ENCODE results near the gene LIN7C. TPM values are rescaled to one million over a fixed set of nuclear protein-coding genes. Genes with fewer than 3 reads are reported as not detected.

LIN7C gene
- total and polyA plus RNA-seq, 4 donors: 5.5 to 55.9 (median 16.7) TPM

GRCh38 chr11:27470166-27470565 is 36.4 kb downstream of the LIN7C start:
- no peaks in the 10 kb centered on the region for H3K9me3 ChIP-seq (ENCODE audit: control insufficient read depth in 4 of 4, insufficient read depth in 3 of 4, low read length in 3 of 4)
- H3K4me3 ChIP-seq: no peak overlapping the region
- no peak overlapping the region for H3K9ac ChIP-seq (ENCODE audit: insufficient read depth in 1 of 2, low read length in 2 of 2)
- no peaks in the 10 kb centered on the region for H3K36me3 ChIP-seq (ENCODE audit: control insufficient read depth in 4 of 4, insufficient read depth in 4 of 4, low read length in 4 of 4)
- no peak for DNase-seq
- no peak for ATAC-seq (ENCODE audit: insufficient read depth, low FRiP score)
- no peak for TF ChIP-seq CTCF (IDR thresholded peaks at IDR 0.05; ENCODE audit: control extremely low read depth, extremely low read depth)
- peaks cover 0 to 50% (median 3%) of the 10 kb centered on the region in 3 donors for H3K27me3 ChIP-seq (ENCODE audit: control insufficient read depth in 3 of 3, insufficient read depth in 3 of 3, low read length in 2 of 3)
- H3K4me1 ChIP-seq (ENCODE audit: control insufficient read depth in 5 of 5, insufficient read depth in 5 of 5, low read length in 5 of 5): peaks cover 0 to 22% (median 6%) of the 10 kb centered on the region in 5 donors
- WGBS, 2 donors: 71 to 79% methylated on average over 3 of the region's 3 CpGs
- H3K27ac ChIP-seq (ENCODE audit: low read depth in 1 of 2, low read length in 1 of 2): no peak overlapping the region

GRCh38 chr11:27468995-27469695 is 37.4 kb downstream of the LIN7C start:
- no peak for TF ChIP-seq CTCF (IDR thresholded peaks at IDR 0.05; ENCODE audit: control extremely low read depth, extremely low read depth)
- peaks cover 0 to 51% (median 3%) of the 10 kb centered on the region in 3 donors for H3K27me3 ChIP-seq (ENCODE audit: control insufficient read depth in 3 of 3, insufficient read depth in 3 of 3, low read length in 2 of 3)
- H3K4me3 ChIP-seq: no peak overlapping the region
- peaks cover 0 to 32% (median 10%) of the 10 kb centered on the region in 5 donors for H3K4me1 ChIP-seq (ENCODE audit: control insufficient read depth in 5 of 5, insufficient read depth in 5 of 5, low read length in 5 of 5)
- no peaks in the 10 kb centered on the region for H3K9me3 ChIP-seq (ENCODE audit: control insufficient read depth in 4 of 4, insufficient read depth in 3 of 4, low read length in 3 of 4)
- ATAC-seq (ENCODE audit: insufficient read depth, low FRiP score) (no peak), DNase-seq (no peak)
- 80 to 92% methylated on average over 8 of the region's 8 CpGs for WGBS, 2 donors
- H3K9ac ChIP-seq (ENCODE audit: insufficient read depth in 1 of 2, low read length in 2 of 2): no peak overlapping the region
- H3K27ac ChIP-seq (ENCODE audit: low read depth in 1 of 2, low read length in 1 of 2): peak overlapping the region; percentile 9 to 17
- H3K36me3 ChIP-seq (ENCODE audit: control insufficient read depth in 4 of 4, insufficient read depth in 4 of 4, low read length in 4 of 4): no peaks in the 10 kb centered on the region

GRCh38 chr11:27468209-27468994 is 38.2 kb downstream of the LIN7C start:
- 72 to 76% methylated on average over 5 of the region's 5 CpGs for WGBS, 2 donors
- no peaks in the 10 kb centered on the region for H3K36me3 ChIP-seq (ENCODE audit: control insufficient read depth in 4 of 4, insufficient read depth in 4 of 4, low read length in 4 of 4)
- DNase-seq: no peak
- peaks cover 0 to 33% (median 10%) of the 10 kb centered on the region in 5 donors for H3K4me1 ChIP-seq (ENCODE audit: control insufficient read depth in 5 of 5, insufficient read depth in 5 of 5, low read length in 5 of 5)
- peak overlapping the region in 1 of 2 donors; percentile 61 for H3K27ac ChIP-seq (ENCODE audit: low read depth in 1 of 2, low read length in 1 of 2)
- H3K27me3 ChIP-seq (ENCODE audit: control insufficient read depth in 3 of 3, insufficient read depth in 3 of 3, low read length in 2 of 3): peaks cover 0 to 47% (median 1%) of the 10 kb centered on the region in 3 donors
- no peak overlapping the region for H3K9ac ChIP-seq (ENCODE audit: insufficient read depth in 1 of 2, low read length in 2 of 2)
- H3K9me3 ChIP-seq (ENCODE audit: control insufficient read depth in 4 of 4, insufficient read depth in 3 of 4, low read length in 3 of 4): no peaks in the 10 kb centered on the region
- H3K4me3 ChIP-seq: no peak overlapping the region
- ATAC-seq (ENCODE audit: insufficient read depth, low FRiP score): no peak
- no peak for TF ChIP-seq CTCF (IDR thresholded peaks at IDR 0.05; ENCODE audit: control extremely low read depth, extremely low read depth)

All from lung (tissue), 12 donors.